ENCODE results near the gene DUSP18. TPM values are rescaled to one million over a fixed set of nuclear protein-coding genes. Genes with fewer than 3 reads are reported as not detected.

Gene DUSP18
- polyA plus RNA-seq, 2 of the 4 experiments (the other 2 are of a cell fraction): 3.4 to 7.2 TPM

- TF ChIP-seq EHMT2 (IDR thresholded peaks at IDR 0.05; ENCODE audit: low read depth) (no peak), JUN (IDR thresholded peaks at IDR 0.05) (no peak)
These were observed 14.8 kb downstream of the DUSP18 start (continued) for GRCh38 chr22:30652852-30653251.

- Histone ChIP-seq H3K4me3 (no peak overlapping the region), H3K4me2 (no peak overlapping the region), H3K4me1 (no peaks in the 10 kb centered on the region), H3K9me3 (no peaks in the 10 kb centered on the region), H3K27ac (no peak overlapping the region)
- CTCF ChIA-PET: interaction anchor here (0.7 to 1.4 kb wide), 3 partner anchors 16 to 113 kb away, joined by 3 to 4 read pairs (median 4); no protein-coding TSS in a partner anchor
- ATAC-seq: no peak
- DNase-seq (ENCODE audit: low read depth in 1 of 2, low spot score in 1 of 2): no peak
- POLR2A ChIA-PET: no interaction called here
- FAIRE-seq: no peak
- 72% methylated on average over 3 of the region's 5 CpGs for WGBS (ENCODE audit: missing lambda C conversion rate)
- no peak for TF ChIP-seq REST (IDR thresholded peaks at IDR 0.05)
- TF ChIP-seq FOXS1 (CRISPR knock-in tag; IDR thresholded peaks at IDR 0.05): no peak
- no peak for TF ChIP-seq ELK1 (IDR thresholded peaks at IDR 0.05; ENCODE audit: low read depth, low read length)
- no peak for TF ChIP-seq CEBPB (IDR thresholded peaks at IDR 0.05)
- TF ChIP-seq RFX5 (IDR thresholded peaks at IDR 0.05): no peak
- TF ChIP-seq FOSB (CRISPR knock-in tag; IDR thresholded peaks at IDR 0.05): no peak
- no peak for TF ChIP-seq TP53 (CRISPR knock-in tag; IDR thresholded peaks at IDR 0.05)
These were observed 17.1 kb downstream of the DUSP18 start for GRCh38 chr22:30650508-30651116.

- no peak for DNase-seq (ENCODE audit: low read depth in 1 of 2, low spot score in 1 of 2)
- POLR2A ChIA-PET: no interaction called here
- ATAC-seq: no peak
- no peak overlapping the region for H3K27ac ChIP-seq
- H3K4me3 ChIP-seq: no peak overlapping the region
- FAIRE-seq: no peak
- CTCF ChIA-PET: interaction anchor here (0.9 kb wide), 1 partner anchor 106 kb away, joined by 3 read pairs; no protein-coding TSS in a partner anchor
- WGBS (ENCODE audit: missing lambda C conversion rate): no CpG with 5 or more reads among the region's 7 CpGs
- H3K9me3 ChIP-seq: no peaks in the 10 kb centered on the region
- TF ChIP-seq JUN (IDR thresholded peaks at IDR 0.05) (no peak), ZSCAN20 (CRISPR knock-in tag; IDR thresholded peaks at IDR 0.05) (no peak), REST (IDR thresholded peaks at IDR 0.05) (no peak), USF2 (IDR thresholded peaks at IDR 0.05) (no peak), FOXS1 (CRISPR knock-in tag; IDR thresholded peaks at IDR 0.05) (no peak), TFCP2L1 (CRISPR knock-in tag; IDR thresholded peaks at IDR 0.05) (no peak), PHF8 (IDR thresholded peaks at IDR 0.05; ENCODE audit: borderline replicate concordance, low read depth) (no peak), GATA3 (IDR thresholded peaks at IDR 0.05; ENCODE audit: borderline replicate concordance) (no peak), NPAS2 (CRISPR knock-in tag; IDR thresholded peaks at IDR 0.05; ENCODE audit: borderline replicate concordance) (no peak), POLR2AphosphoS2 (conservative IDR thresholded peaks at IDR 0.05; ENCODE audit: low read length) (no peak), EHF (CRISPR knock-in tag; IDR thresholded peaks at IDR 0.05) (no peak), FOSB (CRISPR knock-in tag; IDR thresholded peaks at IDR 0.05) (no peak), CBX8 (IDR thresholded peaks at IDR 0.05) (no peak)
- H3K4me1 ChIP-seq: no peaks in the 10 kb centered on the region
- H3K4me2 ChIP-seq: no peak overlapping the region
These were observed 18.2 kb downstream of the DUSP18 start for GRCh38 chr22:30649430-30650007.

Data from A549 (cell line).